GM19395 (cell line): ENCODE results near the gene SMOC2.
"Not testable (repeated sequence)": the region's sequence is repeated elsewhere in the genome, so short reads cannot be mapped to it uniquely, and the experiment has no call there.

ENCODE experiments used
- ATAC-seq: cut with Tn5 transposase; IDR thresholded peaks from one replicate; pipeline ENCODE4 v1.9.1; 2021; ENCODE audit warnings: mild to moderate bottlenecking, moderate library complexity; ENCODE audit not compliant: unreplicated experiment

The SMOC2 gene

GRCh38 chr6:168699631-168700295 lies 258.8 kb downstream of the SMOC2 start:
- ATAC-seq: no peak

DNA sequence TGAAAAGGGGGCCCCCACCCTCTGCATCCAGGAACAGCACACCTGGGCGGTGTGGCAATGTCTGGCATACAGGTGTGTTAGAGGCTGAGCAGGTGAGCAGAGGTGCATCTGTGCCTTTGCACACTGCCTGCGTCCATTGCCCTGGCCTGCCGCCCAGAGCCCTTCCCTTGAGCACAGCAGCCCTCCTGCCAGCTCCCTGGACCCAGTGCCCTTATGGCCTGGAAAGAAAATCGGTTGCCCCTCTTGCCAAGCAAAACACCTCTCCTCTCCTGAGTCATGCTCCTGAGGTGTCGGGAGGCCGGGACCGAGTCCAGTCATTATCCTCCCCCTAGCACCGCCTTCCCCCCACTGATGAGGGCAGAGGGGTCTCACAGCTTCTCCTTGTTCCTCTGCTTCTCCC lies 259.9 kb downstream of the SMOC2 start:
- ATAC-seq: no peak

DNA sequence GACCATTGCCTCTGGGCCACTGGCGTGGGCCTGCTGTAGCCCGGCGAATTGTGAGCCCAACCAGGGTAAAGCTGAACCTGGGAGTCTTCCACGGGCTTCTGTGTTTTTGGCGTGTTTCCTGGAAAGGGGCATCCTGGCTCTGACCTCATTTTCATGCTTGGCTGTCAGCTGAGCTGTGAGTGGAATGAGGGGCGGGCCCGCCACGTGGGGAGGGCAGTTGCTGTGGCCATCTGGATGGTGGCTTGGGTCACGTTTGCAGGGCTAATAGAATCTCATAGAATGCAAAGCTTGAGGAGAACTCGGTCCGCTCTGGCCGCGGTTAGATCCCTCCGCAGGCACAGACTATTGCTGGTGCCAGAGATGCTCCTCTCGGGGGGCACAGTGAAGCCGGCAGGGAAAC lies 263.0 kb downstream of the SMOC2 start:
- ATAC-seq: no peak

- no peak for ATAC-seq
Measured at GRCh38 chr6:168704678-168705077, 263.7 kb downstream of the SMOC2 start.

GRCh38 chr6:168705271-168705670 lies 264.3 kb downstream of the SMOC2 start:
- not testable (repeated sequence) for ATAC-seq

DNA sequence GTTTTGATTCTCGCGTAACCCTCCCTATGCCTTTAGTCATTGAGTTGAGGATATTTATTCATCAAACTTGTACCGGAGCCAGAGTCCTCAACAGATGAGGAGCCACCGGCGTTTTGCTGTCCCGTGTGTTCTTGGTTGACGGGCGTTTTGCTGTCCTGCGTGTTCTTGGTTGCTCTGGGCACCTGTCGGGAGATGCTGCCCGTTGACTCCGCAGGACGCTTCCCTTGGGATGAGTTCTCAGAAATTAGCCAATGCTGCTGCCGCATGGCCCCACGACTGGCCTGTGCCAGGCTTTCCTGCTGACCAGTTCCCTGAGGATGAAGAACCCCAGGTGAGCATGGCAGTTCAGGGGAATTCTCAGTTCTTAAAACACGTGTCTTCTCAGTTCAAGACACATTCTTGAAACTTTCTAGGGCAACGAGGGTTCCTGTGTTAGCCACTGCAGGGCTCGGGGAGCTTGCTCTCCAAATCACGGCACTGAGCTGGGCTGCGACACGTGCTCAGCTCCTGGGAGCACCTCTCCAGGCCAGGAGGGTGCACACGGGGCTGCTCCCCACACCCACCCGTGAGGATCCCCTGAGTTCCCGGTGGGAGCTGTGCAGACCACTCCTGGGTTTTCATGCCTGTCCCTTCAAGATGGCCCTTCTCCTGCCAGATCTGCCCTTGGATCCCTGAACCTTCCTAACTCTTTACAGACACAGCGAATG lies 265.6 kb downstream of the SMOC2 start:
- ATAC-seq: no peak

DNA sequence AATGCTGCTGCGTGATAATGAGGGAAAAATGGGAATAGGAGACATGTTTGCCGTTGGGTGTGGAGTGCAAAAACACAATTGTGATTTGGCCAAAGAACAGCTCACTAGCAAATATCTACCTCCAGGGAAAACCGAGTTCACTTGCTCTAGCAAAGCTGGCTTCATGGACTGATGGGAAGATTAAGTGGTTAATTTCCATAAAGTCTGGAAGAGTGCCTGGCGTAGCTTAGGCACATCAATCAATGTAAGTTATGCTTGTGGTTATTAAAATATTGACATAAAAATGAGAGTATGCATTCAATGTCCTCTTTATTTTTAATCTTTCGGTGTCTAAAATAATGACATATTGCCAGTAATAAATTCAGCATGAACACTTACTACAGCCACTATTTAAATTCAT lies 267.5 kb downstream of the SMOC2 start:
- ATAC-seq: no peak

- no peak for ATAC-seq
Measured at GRCh38 chr6:168708984-168709383, 268.0 kb downstream of the SMOC2 start.

DNA sequence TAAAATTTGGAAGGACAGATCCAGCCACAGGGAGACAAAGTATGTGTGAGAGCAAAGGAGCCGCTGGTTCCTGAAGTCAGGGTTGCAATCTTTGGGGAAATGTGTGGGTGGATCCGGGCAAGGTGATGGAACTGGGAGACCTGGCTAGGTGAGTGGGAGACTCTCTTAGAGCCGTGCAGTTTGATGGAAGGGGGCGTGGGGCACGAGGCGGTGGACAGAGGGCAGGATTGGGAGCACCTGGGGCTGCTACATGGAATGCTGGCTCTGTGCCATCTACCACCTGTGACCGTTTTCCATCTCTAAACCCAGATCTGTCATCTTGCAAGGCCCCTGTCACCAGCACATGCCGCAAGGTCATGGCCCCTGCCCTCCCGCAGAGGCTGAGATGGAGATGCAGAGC lies 268.4 kb downstream of the SMOC2 start:
- no peak for ATAC-seq

DNA sequence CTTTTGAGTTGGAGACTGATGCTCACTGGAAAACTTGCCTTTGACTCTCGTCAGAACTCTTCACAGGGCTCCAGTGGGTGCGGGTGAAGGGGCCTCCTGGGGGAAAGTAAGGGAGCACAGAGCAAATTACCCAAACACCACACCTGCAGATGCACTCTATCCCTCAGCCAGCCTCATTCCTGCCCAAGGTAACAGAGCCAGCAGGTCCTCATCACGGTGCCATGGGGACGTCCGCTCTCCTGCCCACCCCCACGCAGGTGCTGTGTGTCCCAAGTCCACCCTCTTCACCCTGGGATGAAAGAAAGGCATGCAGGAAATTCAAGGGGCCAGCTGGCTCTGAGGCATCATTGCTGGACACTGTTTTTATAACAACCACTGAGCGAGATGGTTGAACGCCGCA lies 269.0 kb downstream of the SMOC2 start:
- no peak for ATAC-seq

DNA sequence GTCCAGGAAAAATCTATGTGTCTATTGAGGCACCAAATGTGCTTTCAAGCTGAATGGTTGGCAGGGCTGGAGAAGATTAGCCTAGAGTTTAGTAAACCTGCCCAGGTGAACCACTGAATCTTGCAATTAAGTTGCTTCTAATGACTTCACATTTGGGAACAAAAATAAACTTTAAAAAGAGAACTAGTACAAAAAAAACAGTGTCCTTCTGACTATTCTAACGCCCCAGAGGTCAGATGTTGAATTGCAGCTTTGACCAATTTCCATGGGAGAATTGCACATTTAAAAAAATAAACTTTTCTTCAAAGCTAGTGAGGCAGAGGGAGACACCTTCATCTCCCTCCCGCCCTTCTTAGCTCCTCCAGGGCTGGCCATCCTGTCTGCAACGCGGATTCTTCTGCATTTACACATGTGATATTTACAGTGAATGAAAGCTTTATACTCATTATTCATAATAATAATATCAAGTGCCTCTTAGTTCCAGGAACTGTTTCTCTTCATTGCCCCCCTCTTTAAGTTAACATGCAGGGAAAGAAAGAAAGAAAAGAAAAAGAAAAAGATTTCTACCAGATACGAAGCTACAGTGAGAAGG lies 270.2 kb downstream of the SMOC2 start:
- no peak for ATAC-seq

- no peak for ATAC-seq
Measured at GRCh38 chr6:168711666-168712300, 270.8 kb downstream of the SMOC2 start.

DNA sequence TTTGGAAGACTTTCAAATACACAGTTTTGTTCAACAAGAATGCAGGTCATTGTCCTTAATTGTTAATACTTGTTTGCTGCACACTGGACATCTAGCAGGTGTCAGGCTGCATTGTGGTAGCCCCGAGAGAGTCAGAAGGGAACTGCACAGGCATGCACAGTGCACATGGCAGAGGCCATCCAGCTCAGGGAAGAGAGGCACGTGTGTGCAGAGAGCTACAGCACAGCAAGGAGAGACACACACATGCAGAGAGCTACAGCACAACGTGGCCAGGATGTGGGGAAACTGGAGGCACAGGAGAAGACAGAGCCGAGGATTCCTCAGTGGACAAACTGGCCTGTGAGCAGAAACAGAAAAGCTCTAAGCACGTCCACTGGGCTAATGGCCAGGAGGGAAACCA lies 272.0 kb downstream of the SMOC2 start:
- no peak for ATAC-seq

DNA sequence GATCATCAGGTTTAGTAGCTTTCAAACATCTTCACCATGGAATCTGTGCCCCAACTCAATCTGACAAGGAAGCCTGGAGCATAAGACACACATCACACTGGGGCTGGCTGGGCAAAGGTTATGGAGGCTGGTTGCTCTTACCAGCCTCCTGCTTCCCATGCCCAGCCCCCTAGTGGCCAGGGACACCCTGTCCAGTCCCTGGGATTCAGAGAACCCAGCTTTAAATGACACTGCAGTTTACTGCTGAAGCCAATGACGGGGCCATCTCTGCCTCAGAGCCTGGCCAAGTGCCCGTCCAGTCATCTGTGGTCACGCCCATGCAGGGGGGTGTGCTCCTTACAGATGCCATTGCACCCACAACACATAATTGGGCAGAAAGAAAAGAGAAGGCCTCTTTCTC lies 272.9 kb downstream of the SMOC2 start:
- ATAC-seq: no peak

DNA sequence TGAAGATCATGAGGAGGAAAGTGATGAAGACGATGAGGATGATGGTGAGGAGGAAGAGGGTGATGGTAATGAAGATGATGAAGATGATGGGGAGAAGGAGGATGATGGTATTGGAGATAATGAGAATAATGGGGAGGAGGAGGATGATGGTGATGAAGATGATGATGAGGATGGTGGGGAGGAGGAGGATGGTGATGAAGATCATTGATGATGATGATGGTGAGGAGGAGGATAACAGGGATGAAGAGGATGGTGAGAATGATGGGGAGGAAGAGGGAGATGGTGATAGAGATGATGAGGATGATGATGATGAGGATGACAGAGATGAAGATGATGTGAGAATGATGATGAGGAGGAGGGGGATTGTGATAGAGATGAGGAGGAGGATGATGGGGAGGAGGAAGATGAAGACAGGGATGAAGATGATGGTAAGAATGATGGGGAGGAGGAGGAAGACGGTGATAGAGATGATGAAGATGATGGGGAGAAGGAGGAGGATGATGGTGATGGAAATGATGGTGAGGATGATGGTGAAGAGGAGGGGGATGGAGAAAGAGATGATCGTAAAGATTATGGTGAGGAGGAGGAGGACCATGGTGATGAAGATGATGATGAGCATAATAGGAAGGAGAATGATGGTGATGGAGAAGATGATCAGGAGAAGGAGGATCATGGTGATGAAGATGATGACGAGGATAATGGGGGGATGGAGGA lies 273.7 kb downstream of the SMOC2 start:
- ATAC-seq: no peak

GRCh38 chr6:168715643-168716481 lies 274.9 kb downstream of the SMOC2 start:
- ATAC-seq: no peak

GRCh38 chr6:168716581-168716980 lies 275.6 kb downstream of the SMOC2 start:
- no peak for ATAC-seq

GRCh38 chr6:168717491-168717890 lies 276.5 kb downstream of the SMOC2 start:
- ATAC-seq: no peak
